GM18526 (cell line): ENCODE results near the gene FLNC.

Source experiments
- POLR2A ChIP-seq: IDR thresholded peaks from 3 replicates; pipeline ENCODE4 v1.6.1; 2011; ENCODE audit not compliant: insufficient read length; ENCODE audit errors: extremely low read depth

The FLNC gene

DNA sequence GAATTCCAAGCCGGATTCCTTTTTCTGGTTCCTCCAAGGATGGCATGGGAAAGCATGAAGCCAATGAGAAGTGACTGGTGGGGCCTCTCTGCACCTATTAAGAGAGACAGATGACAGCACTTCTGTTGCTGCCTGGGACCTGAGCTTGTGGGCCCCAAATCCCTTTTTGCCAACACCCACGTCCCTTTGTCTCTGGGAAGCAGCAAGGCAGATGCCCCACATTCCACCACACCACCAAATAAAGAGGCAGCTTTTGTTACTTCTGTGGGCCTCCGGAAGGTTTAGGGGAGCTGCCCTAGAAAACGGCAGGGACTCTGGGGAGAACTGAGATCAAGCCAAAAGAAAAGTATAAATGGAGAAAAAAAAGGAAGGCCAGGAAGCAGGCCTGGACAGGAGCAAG is 35.1 kb upstream of the FLNC start:
- no peak for TF ChIP-seq POLR2A

- TF ChIP-seq POLR2A: no peak
Observed at GRCh38 chr7:128796327-128796726, 33.9 kb upstream of the FLNC start.

DNA sequence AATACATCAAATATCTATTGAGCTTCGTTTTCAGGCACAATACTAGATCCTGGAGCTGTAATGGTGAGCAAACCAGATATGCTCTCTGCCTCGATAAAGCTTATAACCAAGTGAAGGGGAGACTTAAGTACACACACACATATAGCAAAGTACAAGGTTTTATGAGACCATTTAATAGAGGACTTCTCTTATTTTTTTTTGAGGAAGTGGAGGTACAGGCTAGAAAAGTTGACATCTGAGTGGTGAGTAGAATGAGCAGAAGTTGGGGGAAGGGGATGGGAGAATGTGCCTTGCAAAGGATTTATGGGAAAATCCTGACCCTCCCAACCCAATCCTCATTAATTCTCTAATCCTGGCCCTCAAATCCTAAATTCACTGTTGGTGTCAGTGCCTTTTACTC is 30.8 kb upstream of the FLNC start:
- TF ChIP-seq POLR2A: no peak

GRCh38 chr7:128800567-128800966 is 29.6 kb upstream of the FLNC start:
- TF ChIP-seq POLR2A: no peak

DNA sequence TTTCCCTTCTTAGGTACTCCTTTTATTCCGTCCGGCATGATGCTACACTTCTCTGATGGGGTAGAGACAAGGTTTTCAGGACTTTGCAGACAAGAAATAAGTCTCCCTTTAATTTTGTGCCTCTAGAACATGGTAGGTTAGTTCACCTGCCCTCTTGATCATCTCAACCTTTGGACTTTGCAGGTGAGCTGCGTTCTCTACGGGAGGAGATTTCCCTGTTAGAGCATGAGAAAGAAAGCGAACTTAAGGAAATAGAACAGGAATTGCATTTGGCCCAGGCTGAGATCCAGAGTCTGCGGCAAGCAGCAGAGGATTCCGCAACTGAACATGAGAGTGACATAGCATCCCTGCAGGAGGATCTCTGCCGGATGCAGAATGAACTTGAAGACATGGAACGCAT is 29.2 kb upstream of the FLNC start:
- TF ChIP-seq POLR2A: no peak

DNA sequence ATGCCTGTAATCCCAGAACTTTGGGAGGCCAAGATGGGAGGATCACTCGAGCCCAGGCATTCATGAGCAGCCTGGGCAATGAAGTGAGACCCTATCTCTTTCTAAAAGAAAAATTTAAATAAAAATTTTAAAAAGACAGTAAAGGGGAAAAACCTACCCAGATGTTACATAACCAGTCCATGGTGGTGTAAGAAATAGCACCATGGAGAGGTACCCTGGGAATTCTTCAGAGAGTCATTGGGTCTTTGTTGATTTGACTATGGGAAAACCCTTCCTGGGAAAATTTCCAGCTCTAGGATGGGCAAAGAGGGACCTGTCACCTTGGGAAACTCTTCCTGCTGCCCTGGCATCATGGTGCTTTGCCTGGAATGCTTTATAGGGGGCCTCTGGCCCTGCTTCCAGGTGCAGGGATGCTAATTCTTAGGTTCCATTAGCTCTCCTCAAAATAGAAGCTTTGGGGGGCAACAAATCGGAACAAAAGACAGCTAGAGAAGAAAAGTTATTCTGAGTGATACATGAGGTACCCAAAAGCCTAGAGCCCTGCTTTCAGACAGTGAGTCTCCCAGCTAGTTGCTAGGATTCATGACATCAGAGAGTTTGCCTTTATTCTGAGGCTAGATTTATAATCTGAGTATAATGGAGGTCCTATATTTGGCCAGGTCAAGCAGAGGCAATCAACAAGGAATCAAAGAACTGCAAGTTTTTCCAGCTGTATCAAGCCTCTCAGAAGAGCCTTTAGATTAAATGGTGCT is 28.4 kb upstream of the FLNC start:
- no peak for TF ChIP-seq POLR2A

GRCh38 chr7:128804484-128804883 is 25.7 kb upstream of the FLNC start:
- TF ChIP-seq POLR2A: no peak

DNA sequence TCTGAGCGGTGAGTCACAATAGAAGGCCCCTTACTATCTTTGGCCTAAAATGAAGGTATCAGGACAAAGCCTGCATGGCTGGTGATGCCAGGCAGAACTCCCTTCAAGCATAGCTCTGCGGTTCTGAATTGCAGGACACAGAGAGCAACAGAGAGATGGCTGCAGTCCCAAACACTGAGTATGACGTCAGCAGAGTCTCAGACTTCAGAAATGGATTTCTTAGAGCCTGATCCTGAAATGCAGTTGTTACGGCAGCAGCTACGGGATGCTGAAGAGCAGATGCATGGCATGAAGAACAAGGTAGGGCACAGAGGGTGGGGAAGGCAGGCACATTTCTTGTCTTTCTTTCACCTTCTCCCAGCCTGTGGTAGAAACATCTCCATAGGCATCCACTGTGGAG is 25.0 kb upstream of the FLNC start:
- TF ChIP-seq POLR2A: no peak

- no peak for TF ChIP-seq POLR2A
Observed at GRCh38 chr7:128807191-128807590, 23.0 kb upstream of the FLNC start.

GRCh38 chr7:128809363-128809762 is 20.8 kb upstream of the FLNC start:
- TF ChIP-seq POLR2A: no peak

- TF ChIP-seq POLR2A: no peak
Observed at GRCh38 chr7:128810473-128810872, 19.7 kb upstream of the FLNC start.

GRCh38 chr7:128810997-128811396 is 19.2 kb upstream of the FLNC start:
- no peak for TF ChIP-seq POLR2A

DNA sequence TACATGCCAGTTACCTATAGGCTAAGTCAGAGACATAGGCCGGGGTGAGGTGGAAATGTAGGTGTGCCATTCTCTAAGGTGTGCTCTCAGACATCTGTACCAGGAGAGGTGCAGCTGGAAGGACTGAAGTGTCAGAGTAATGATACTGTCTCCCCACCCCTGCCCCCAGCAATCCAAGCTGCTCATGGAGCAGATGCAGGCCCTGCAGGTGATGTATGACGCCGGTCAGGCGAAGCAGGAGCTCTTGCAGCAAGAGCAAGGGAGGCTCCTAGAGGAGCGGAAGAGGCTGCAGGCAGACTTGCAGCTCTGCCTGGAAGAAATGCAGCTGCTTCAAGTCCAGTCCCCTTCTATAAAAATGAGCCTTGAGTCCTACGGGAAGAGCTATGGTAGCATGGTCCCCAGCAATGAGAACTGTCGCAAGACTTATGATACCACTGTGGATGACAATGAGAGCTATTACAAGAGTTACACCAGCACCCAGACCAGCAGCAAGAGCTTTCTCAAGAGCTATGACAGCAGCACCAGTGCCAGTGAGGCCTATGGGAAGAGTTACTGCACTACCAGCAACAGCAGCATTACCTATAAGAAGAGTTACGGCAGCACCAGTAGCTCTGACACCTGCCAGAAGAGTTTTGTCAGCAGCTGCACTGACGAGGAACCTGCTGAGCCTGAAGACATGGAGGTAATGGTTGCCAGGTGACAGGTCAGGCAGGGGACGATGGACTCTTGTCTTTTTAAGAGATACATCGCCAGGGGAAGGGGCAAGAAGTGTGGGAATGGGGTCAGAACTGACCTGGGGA is 18.4 kb upstream of the FLNC start:
- TF ChIP-seq POLR2A: no peak

DNA sequence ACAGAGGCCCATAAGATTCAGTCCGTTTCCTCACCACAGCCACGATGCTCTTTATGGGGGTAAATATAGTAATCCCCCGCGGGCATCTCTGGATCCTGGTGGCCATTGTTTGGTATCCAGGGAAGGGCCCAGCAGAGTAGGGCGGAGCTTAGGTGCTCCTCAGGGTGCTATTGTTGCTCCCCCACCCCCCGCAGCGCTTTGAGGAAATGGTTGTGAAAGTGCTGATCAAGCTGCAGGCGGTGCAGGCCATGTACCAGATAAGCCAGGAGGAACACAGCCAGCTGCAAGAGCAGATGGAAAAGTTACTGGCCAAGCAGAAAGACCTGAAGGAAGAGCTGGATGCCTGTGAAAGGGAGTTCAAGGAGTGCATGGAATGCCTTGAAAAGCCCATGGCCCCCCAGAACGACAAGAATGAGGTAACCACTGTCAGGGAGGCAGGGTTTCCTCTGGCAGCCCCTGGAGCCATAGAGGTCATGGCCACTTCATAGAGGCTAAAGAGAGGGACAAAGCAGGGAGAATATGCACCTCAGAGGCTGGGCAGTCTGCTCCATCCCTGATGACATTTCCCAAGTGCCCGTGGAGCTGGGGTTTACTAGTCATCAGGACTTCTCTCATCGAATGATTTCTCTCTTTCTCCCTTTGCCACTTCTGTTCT is 17.6 kb upstream of the FLNC start:
- TF ChIP-seq POLR2A: no peak

DNA sequence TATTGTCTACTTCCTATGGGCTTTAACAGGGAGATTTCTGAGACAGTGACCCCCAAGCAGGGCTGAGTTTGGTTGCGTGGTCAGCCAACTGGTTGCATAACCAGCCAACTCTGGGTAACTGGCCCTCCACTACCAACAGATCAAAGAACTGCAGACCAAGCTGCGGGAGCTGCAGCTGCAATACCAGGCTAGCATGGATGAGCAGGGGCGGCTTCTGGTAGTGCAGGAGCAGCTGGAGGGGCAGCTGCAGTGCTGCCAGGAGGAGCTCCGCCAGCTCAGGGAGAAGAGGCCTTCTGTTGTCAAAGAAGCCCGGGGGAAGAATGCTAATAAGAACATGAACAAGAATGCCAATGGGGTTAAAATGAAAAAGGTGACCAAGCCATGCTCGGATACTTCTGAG is 15.7 kb upstream of the FLNC start:
- TF ChIP-seq POLR2A: no peak

GRCh38 chr7:128815289-128815942 is 14.8 kb upstream of the FLNC start:
- no peak for TF ChIP-seq POLR2A

- no peak for TF ChIP-seq POLR2A
Observed at GRCh38 chr7:128818694-128819093, 11.5 kb upstream of the FLNC start.
